HG03457 (cell line): ENCODE results near the gene UBE2E1.

Experiments used
- ATAC-seq: cut with Tn5 transposase; IDR thresholded peaks from one replicate; pipeline ENCODE4 v1.9.1; 2021; ENCODE audit warnings: moderate number of reproducible peaks; ENCODE audit not compliant: unreplicated experiment

Gene UBE2E1

GRCh38 chr3:23805633-23806533, at the start of gene UBE2E1:
UBE2E1 (plus strand) TSS chr3:23805955; CDS start chr3:23807270, 1,315 bp downstream.
- ATAC-seq: peak; percentile 60

DNA sequence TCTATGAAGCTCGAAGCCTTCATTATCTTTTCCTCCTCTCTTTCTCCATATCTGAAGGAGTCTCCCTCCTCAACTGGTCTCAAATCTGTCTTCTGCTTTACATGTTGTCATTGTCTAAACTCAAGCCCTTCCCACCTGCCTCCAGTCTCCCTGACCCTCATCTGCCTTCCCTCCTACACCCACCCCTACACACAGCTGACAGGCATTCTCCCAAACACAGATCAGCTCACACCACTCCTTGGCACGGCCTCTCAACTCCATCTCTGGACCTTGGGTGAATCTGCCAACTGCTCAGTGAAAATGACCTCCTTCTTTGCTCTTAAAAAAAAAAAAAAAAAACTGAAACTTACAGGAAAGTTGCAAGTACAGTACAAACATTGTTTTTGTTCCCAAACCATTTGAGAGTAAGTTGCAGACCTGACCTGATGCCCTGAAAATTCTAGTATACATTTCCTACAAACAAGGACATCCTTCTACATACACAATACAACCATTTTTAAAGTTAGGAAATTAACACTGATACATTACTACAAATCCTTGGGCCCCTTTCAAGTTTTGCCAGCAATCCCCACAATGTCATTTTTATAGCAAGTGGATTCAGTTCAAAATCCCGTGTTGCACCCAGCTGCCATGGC, 49.4 kb upstream of the UBE2E1 start:
- no peak for ATAC-seq

DNA sequence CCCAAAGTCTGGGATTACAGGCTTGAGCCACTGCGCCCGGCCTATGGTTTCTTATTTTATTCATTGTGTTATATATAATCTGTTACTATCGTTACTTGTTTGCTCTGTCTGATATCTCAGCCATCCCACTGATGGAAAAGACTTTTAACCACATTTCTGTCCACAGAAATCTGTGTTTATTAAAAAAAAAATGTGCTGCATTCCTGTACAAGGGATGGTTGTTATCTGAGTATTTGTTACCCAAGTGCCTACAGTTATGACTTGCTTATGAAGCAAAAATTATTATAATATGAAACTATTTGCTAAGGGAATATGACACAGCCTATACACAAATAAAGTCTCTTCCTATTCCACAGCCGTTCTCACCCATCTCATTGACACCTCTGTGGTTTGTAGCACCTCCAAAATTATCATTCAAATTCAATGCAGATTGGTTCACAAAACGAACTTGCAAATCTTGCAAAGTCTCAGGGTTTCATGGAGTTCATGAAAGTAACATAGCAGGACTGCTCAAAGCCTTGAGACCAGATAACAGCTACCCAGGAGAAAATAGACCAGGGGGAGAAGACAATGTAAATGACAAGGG, 47.4 kb upstream of the UBE2E1 start:
- ATAC-seq: no peak

DNA sequence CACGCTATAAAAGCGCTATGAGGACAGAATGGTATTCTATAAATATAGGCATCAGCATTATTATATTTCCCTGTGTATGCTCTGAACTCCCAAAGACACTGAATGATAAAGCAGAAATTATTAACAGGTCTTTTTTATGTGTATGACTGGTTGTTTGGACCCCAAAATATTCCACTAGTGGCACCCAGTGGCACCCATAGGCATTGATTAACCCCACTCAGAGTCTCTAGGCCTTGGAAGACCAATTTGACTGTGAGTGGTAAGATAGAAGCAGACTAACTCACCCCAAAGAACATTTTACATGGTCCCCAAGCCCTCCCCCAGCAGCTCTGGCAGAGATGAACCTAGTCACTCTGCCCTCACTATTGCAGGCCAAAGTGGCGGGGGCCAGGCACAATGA, 45.4 kb upstream of the UBE2E1 start:
- ATAC-seq: no peak

- peak; percentile 38 for ATAC-seq
Observed at GRCh38 chr3:23760871-23761373, 44.8 kb upstream of the UBE2E1 start.

- no peak for ATAC-seq
Observed at GRCh38 chr3:23761440-23761896, 44.3 kb upstream of the UBE2E1 start.

DNA sequence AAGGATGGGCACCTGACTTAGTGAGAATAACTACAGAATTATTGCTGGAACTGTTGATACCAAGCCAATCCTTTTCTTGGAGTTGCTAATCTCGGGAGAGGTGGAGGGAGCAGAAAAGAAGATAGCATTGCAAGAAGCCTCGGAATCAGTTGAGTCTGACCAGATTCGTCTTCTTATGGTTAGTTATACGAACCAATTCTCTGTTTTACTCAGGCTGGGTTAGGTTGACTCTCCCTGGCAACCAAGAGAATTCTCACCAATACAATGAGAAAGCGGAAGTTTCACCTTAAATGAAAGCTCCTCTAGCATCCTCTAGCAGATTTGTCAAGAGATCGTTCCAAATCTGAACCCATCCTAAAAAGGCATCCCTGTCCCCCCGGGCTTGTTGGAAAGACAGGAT, 43.5 kb upstream of the UBE2E1 start:
- peak; percentile 74 for ATAC-seq

DNA sequence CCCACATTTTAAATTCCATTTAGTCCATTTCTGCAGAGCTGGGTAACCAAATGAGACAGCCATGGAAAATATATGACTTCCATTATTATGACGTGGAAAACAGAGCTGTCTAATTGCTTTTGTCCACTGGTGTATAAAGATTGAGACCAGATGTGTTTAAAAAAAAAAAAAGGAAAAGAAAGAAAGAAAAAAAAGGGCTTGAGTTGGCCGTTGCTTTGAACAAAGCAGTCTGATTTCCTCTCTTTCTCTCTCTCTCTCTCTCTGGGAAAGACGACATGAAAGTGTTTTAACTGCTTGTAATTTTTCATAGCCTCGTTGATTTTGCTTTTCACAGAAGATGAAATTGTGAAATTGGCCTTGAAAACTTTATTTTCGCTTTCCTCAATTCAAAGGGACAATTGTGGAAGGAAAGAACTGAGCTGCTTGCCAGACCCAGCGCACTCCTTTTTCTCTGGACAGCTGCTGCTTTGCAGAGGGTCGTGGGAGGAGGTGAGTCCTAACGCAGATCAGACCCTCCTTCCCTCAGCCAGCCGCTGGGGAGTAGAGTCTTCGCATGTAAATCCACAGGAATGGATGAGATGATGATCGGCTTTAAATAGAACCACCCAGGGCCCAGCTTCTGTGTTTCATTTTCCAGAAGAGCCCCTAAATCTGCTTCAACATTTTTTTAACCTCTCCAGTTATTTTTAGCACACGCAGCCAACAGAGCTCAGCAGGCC, 42.8 kb upstream of the UBE2E1 start:
- no peak for ATAC-seq

GRCh38 chr3:23764407-23764806, 41.3 kb upstream of the UBE2E1 start:
- ATAC-seq: no peak

DNA sequence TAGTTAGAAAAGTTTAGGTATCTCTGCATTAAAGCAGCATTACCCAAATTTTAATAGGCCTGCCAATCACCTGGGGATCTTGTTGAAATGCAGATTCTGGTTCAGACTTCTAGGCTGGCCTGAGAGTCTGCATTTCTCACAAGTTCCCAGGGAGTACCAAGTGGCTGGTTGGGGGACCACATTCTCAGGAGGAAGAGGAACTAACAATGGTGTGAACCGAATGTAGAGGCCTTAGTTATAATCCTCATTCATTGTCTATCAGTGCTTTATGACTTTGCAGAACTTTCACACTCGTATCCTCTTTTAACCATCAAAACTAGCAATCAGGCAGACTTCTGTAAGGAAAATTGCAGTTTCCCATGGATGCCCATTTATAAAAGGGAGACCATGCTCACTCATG, 38.2 kb upstream of the UBE2E1 start:
- no peak for ATAC-seq

DNA sequence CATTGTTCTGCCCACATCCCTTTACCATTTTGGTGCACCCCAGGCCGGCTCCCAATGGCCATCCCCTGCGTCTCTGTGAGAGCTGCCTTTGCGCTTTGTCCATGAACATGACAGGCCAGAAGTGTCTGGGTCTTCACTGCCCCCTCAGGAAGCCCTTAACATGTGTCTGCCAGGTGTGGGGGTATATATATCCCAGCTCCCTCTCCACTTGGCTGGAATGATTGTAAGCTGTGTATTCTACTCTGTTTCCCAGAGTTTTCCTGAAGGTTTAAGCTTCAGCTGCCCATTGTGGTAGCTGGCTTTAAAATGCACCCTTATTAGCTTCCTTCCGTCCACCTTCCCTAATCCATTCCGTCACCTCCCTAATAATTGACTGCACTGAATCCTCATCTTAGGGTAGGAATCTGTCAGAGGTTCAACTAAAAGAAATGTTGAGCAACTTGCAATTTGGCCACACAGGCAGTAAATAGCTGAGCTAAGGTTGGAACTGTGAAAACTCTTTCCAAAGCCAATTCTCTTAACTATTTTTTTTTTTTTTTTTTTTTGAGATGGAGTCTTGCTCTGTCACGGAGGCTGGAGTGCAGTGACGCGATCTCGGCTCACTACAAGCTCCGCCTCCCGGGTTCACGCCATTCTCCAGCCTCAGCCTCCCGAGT, 30.4 kb upstream of the UBE2E1 start:
- ATAC-seq: no peak

- ATAC-seq: no peak
Observed at GRCh38 chr3:23776352-23776891, 29.3 kb upstream of the UBE2E1 start.

GRCh38 chr3:23778446-23778845, 27.3 kb upstream of the UBE2E1 start:
- ATAC-seq: no peak

DNA sequence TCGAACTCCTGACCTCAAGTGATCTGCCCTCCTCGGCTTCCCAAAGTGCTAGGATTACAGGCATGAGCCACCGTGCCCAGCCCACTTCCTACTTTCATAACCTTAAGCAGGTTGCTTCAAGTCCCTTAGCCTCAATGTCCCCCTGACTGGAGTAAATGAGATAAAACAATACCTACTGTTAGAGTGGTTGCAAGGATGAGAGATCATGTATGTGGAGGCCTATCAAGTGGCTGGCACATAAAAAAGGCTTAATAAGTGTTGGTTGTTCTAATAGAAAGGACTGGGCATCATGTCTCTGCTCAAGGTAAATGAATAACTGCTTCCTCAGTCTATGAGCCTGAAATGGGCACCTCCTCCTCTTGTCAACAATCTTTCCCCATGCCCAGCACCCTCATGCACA, 25.9 kb upstream of the UBE2E1 start:
- ATAC-seq: no peak

DNA sequence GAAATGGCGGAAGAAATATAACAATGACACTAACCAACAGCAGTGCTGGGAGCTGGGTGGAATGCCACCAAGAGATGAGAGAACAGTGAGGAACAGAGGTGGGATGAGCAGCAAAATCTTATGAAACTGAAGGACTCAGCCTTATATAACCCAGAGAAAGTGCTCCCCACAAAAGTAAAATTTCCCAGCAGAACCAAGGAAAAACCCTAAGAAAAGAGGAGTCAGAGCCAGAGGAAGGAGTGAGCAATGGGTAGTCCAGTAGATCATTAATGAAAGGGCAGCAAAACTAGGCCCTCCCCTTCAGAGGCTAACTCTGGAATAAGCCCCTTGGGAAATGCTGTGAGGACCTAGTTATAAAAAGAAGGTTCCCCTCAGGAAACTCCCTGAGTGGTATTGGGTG, 24.7 kb upstream of the UBE2E1 start:
- no peak for ATAC-seq

GRCh38 chr3:23781871-23782270, 23.9 kb upstream of the UBE2E1 start:
- ATAC-seq: no peak

- ATAC-seq: no peak
Observed at GRCh38 chr3:23785097-23785645, 20.6 kb upstream of the UBE2E1 start.

- ATAC-seq: no peak
Observed at GRCh38 chr3:23785882-23786281, 19.9 kb upstream of the UBE2E1 start.

DNA sequence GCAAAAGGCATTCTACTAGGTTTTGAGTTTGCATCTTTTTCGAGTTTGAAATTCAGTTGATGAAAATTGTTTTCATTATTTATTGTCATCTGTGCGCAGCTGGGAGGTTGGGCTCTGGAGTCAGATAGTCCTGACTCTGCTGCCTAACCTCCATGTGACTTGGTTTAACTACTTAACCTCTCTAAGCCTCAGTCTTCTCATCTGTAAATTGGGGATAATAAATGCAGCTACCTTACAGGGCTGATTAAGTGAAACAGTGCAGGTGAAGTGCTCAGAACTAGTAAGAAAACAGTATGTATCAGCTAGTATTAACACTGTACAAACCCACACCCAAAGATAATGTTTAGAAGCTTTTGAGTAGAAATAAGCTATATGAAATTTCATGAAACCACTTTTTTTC, 14.1 kb upstream of the UBE2E1 start:
- ATAC-seq: no peak
